IMR-90 (cell line): ENCODE measurements around the gene CDHR2. TPM values are rescaled to one million over a fixed set of nuclear protein-coding genes. Genes with fewer than 3 reads are reported as not detected.
A peak's percentile ranks its signal among the peaks of the same experiment; 100 is the strongest.

ENCODE experiments used
- ATAC-seq: fragments of 200-7000 bp; cut with Tn5 transposase; 2 replicates; pipeline ENCODE4 v1.9.1; 2020; ENCODE audit warnings: low read depth, mild to moderate bottlenecking, moderate library complexity
- BruUV-seq: library from RNA; stranded (reverse); fragments of 400-500 nt; replicated peaks from 2 replicates; lab custom pipeline; 2021; lab: Mats Ljungman, UMichigan
- CTCF ChIA-PET: fragments of 300-600 bp; formaldehyde crosslinking; extraction: SDS; loops from one replicate; lab custom pipeline; 2021; ENCODE audit warnings: antibody characterized with exemption; lab: Yijun Ruan, JAX
- POLR2A ChIA-PET: fragments of 300-600 bp; sonication (Branson Sonifier 250); formaldehyde crosslinking; loops from one replicate; lab custom pipeline; 2022; ENCODE audit warnings: antibody characterized with exemption; ENCODE audit not compliant: unreplicated experiment; lab: Charles Lee
- DNase-seq: peaks from one replicate; pipeline ENCODE4 v3.0.0; 2013
- H2AFZ ChIP-seq: replicated peaks from 2 replicates; pipeline ENCODE3; 2013; ENCODE audit warnings: low read length, mild to moderate bottlenecking; ENCODE audit not compliant: poor library complexity
- H2AK5ac ChIP-seq: 2 replicates; pipeline ENCODE4 v1.6.1; 2013; ENCODE audit warnings: low read depth, low read length, inconsistent platforms
- H2AK9ac ChIP-seq: replicated peaks from 2 replicates; pipeline ENCODE3; 2013; ENCODE audit warnings: mild to moderate bottlenecking, low read depth, low read length, moderate library complexity; ENCODE audit not compliant: poor library complexity
- H2BK120ac ChIP-seq: 2 replicates; pipeline ENCODE4 v1.6.1; 2013; ENCODE audit warnings: low read depth, low read length, inconsistent platforms
- H2BK15ac ChIP-seq: 3 replicates; pipeline ENCODE4 v1.6.1; 2013; ENCODE audit warnings: low read depth, low read length, inconsistent platforms
- H2BK20ac ChIP-seq: 2 replicates; pipeline ENCODE4 v1.6.1; 2013; ENCODE audit warnings: low read depth, mild to moderate bottlenecking, inconsistent platforms, low read length, moderate library complexity
- H2BK5ac ChIP-seq: 2 replicates; pipeline ENCODE4 v1.6.1; 2013; ENCODE audit warnings: mild to moderate bottlenecking, low read depth, low read length, inconsistent platforms; ENCODE audit not compliant: poor library complexity, severe bottlenecking
- H3K14ac ChIP-seq: replicated peaks from 2 replicates; pipeline ENCODE4 v1.6.1; 2013; ENCODE audit warnings: low read depth, low read length, inconsistent platforms
- H3K18ac ChIP-seq: 2 replicates; pipeline ENCODE4 v1.6.1; 2013; ENCODE audit warnings: low read depth, low read length, control low read depth
- H3K23ac ChIP-seq: 2 replicates; pipeline ENCODE4 v1.6.1; 2013; ENCODE audit warnings: low read depth, low read length, inconsistent platforms
- H3K27ac ChIP-seq: 2 replicates; pipeline ENCODE4 v1.5.1; 2013; ENCODE audit warnings: mild to moderate bottlenecking, control low read depth, low read length; ENCODE audit not compliant: insufficient read depth
- H3K27me3 ChIP-seq: 2 replicates; pipeline ENCODE4 v1.6.1; 2013; ENCODE audit warnings: low read length; ENCODE audit not compliant: control insufficient read depth, insufficient read depth
- H3K36me3 ChIP-seq: 2 replicates; pipeline ENCODE4 v1.6.1; 2013; ENCODE audit warnings: low read length, mixed read lengths; ENCODE audit not compliant: control insufficient read depth, insufficient read depth
- H3K4ac ChIP-seq: 2 replicates; pipeline ENCODE4 v1.6.1; 2013; ENCODE audit warnings: low read depth, low read length, inconsistent platforms
- H3K4me1 ChIP-seq: 2 replicates; pipeline ENCODE4 v1.6.1; 2013; ENCODE audit warnings: low read length, mixed read lengths; ENCODE audit not compliant: control insufficient read depth, insufficient read depth
- H3K4me2 ChIP-seq: 2 replicates; pipeline ENCODE4 v1.6.1; 2013; ENCODE audit warnings: low read depth, mild to moderate bottlenecking, control low read depth, low read length, moderate library complexity
- H3K4me3 ChIP-seq: 2 replicates; pipeline ENCODE4 v1.5.1; 2013; ENCODE audit warnings: low read depth, mild to moderate bottlenecking, control low read depth, low read length, moderate library complexity; ENCODE audit not compliant: insufficient read depth
- H3K56ac ChIP-seq: 2 replicates; pipeline ENCODE4 v1.6.1; 2013; ENCODE audit warnings: low read length, inconsistent platforms; ENCODE audit not compliant: insufficient read depth; ENCODE audit errors: extremely low read depth
- H3K79me1 ChIP-seq, 2 experiments: 2 replicates each; pipeline ENCODE4 v1.6.1; 2013; ENCODE audit warnings: low read length in 2 of 2, inconsistent platforms in 1 of 2, low read depth in 1 of 2
- H3K9ac ChIP-seq: 2 replicates; pipeline ENCODE4 v1.6.1; 2013; ENCODE audit warnings: low read depth, low read length, control low read depth
- H3K9me1 ChIP-seq: 2 replicates; pipeline ENCODE4 v1.6.1; 2013; ENCODE audit warnings: low read length, inconsistent platforms; ENCODE audit not compliant: insufficient read depth
- H3K9me3 ChIP-seq: 2 replicates; pipeline ENCODE4 v1.6.1; 2013; ENCODE audit warnings: low read length; ENCODE audit not compliant: control insufficient read depth, insufficient read depth
- H4K20me1 ChIP-seq: 2 replicates; pipeline ENCODE4 v1.6.1; 2013; ENCODE audit warnings: low read length, inconsistent platforms; ENCODE audit not compliant: insufficient read depth
- H4K5ac ChIP-seq: 2 replicates; pipeline ENCODE4 v1.6.1; 2013; ENCODE audit warnings: mild to moderate bottlenecking, low read depth, low read length, control low read depth
- H4K8ac ChIP-seq, 2 experiments: 2 replicates each; pipeline ENCODE4 v1.6.1; 2013; ENCODE audit warnings: low read depth in 2 of 2, low read length in 2 of 2, control low read depth in 1 of 2, inconsistent platforms in 1 of 2
- H4K91ac ChIP-seq: 2 replicates; pipeline ENCODE4 v1.6.1; 2013; ENCODE audit warnings: low read depth, low read length, inconsistent platforms; ENCODE audit not compliant: insufficient read depth
- BHLHE40 ChIP-seq: fragments of 150-350 bp; IDR thresholded peaks from 2 replicates; pipeline ENCODE4 v1.6.1; 2016; ENCODE audit warnings: mild to moderate bottlenecking, low read depth, low read length
- MAZ ChIP-seq: IDR thresholded peaks from 2 replicates; pipeline ENCODE4 v1.6.1; 2012; ENCODE audit warnings: low read depth, mild to moderate bottlenecking, low read length, improper control_type of control experiment, moderate library complexity, borderline replicate concordance
- NFE2L2 ChIP-seq: fragments of 150-350 bp; IDR thresholded peaks from 2 replicates; pipeline ENCODE4 v1.6.1; 2016; ENCODE audit warnings: low read depth, mild to moderate bottlenecking, low read length
- WGBS, 2 experiments: methylation state at CpG; one replicate each; pipeline versions ENCODE4 v1.1.5 to v1.1.7; 2013; ENCODE audit warnings: missing lambda C conversion rate in 2 of 2; ENCODE audit not compliant: insufficient read length in 1 of 2; ENCODE audit errors: extremely low coverage in 2 of 2; 5-methylcytosine and 5-hydroxymethylcytosine counted together
- dilution Hi-C: fragments of 300-500 bp; cut with HindIII; formaldehyde crosslinking; loops from one replicate; pipeline ENCODE4 v1.14.3; 2018; ENCODE audit warnings: low sequenced_read_pairs; ENCODE audit not compliant: unreplicated experiment
- in situ Hi-C: fragments of 300-500 bp; cut with MboI; formaldehyde crosslinking; loops from 3 replicates; pipeline ENCODE4 v1.14.3; 2019; ENCODE audit warnings: low sequenced_read_pairs, inconsistent platforms, mixed read lengths
- intact Hi-C: fragments of 100-400 bp; cut with micrococcal nuclease; formaldehyde crosslinking; loops from 2 replicates; pipeline ENCODE4 v1.10.0; 2022
- polyA plus RNA-seq, 3 experiments: library from polyadenylated mRNA; depleted of rRNA; stranded (reverse); fragments of >200 nt; gene quantifications; 2 replicates each; pipeline ENCODE4 v1.2.3, GENCODE V29; 2012; ENCODE audit warnings: low replicate concordance in 1 of 3
- total RNA-seq: library from RNA; depleted of rRNA; stranded (reverse); fragments of >200 nt; gene quantifications from 2 replicates; pipeline ENCODE4 v1.2.3, GENCODE V29; 2012

Gene CDHR2
- total and polyA plus RNA-seq, 2 of the 4 experiments (the other 2 are of a cell fraction) = not detected

DNA sequence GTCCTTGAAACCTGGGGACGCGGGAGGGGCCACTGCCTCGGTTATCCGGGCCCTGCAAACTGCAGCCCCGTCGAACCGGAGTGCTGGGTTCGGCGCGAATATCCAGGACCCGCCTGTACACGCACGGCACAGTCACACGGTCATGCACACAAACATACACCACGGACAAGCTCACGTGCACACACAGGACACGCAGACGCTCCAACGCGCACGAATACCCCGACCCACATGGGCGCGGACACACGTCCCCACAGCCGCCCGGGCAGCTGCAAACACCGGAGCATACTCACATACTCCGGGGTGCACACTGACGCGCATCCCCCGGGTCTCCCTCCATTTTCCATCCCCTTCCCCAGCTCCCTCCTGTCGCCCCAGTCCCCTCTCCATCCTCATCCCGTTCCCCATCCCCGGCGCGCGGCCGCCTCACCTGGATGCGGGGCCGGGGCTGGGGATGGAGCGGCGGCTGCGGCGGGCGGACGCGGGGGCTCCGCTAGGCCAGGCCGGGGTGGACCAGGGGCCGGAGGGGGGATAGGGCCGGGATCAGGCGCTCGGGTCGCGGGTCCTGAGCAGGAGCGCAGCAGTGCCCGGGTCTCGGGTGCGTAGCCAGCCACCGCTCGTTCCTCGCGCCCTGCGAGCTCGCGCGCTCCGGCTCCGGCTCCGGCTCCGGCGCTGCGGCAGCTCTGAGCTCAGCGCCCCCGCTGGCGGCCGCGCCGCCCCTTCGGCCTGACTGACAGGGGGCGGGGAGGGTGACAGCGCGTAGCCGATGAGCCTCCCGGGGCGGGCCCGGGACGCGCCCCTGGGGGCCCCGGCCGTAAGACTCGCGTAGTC is 80.9 kb downstream of the CDHR2 start, which contains the start of the genes EIF4E1B and SNCB:
TSS of gene EIF4E1B (plus strand) at position 823 of the 828 bp plus-strand sequence. CDS start 12,113 bp downstream, outside the sequence.
TSS of gene SNCB (minus strand) at position 682 of the 828 bp plus-strand sequence. CDS start 880 bp downstream, outside the sequence.
- H2BK120ac ChIP-seq = no peak within 1 kb of the TSS
- WGBS, 2 experiments = 1% methylated on average over 43 of the region's 94 CpGs; no CpG with 5 or more reads in 1 of the 2 experiments
- DNase-seq (no peak), ATAC-seq (peak; percentile 94)
- peak within 1 kb of the TSS; percentile 35; the same call in 1 of the 2 replicates for H3K23ac ChIP-seq
- dilution Hi-C loops = no loop called here
- in situ Hi-C loops = loop anchor here (10.0 kb wide), 1 partner anchor 55 kb away; no protein-coding TSS in a partner anchor
- H2BK15ac ChIP-seq = no peak within 1 kb of the TSS
- H3K4ac ChIP-seq = no peak within 1 kb of the TSS
- H2AK9ac ChIP-seq = peak within 1 kb of the TSS; percentile 55
- H3K14ac ChIP-seq = no peak within 1 kb of the TSS; the same call in 1 of the 2 replicates
- ChIA-PET POLR2A (interaction anchor here (0.6 kb wide), 1 partner anchor 233 kb away, joined by 3 read pairs; no protein-coding TSS in a partner anchor), CTCF (interaction anchor here (0.6 to 1.9 kb wide), 5 partner anchors 17 to 1607 kb away, joined by 3 to 7 read pairs (median 4); partner anchors contain the start of gene TSPAN17)
- no peak within 1 kb of the TSS for H3K27ac ChIP-seq
- peaks cover 2% of the 10 kb centered on the region; the same call in 1 of the 2 replicates for H3K4me1 ChIP-seq
- H2BK5ac ChIP-seq = no peak within 1 kb of the TSS
- H4K91ac ChIP-seq = no peak within 1 kb of the TSS
- H3K79me1 ChIP-seq = no peaks in the 10 kb centered on the region
- H3K4me2 ChIP-seq = peak within 1 kb of the TSS; percentile 87
- no peak for TF ChIP-seq NFE2L2
- TF ChIP-seq MAZ = peak; percentile 48; the same call in 1 of the 2 replicates
- no peak for TF ChIP-seq BHLHE40
- intact Hi-C loops = no loop called here
- H3K4me3 ChIP-seq = peak within 1 kb of the TSS; percentile 26
- no TSS peak for BruUV-seq
- H4K5ac ChIP-seq = no peak within 1 kb of the TSS
- H3K9ac ChIP-seq = no peak within 1 kb of the TSS
- no peak within 1 kb of the TSS for H4K8ac ChIP-seq
- no peak within 1 kb of the TSS for H3K56ac ChIP-seq
- no peak within 1 kb of the TSS for H2BK20ac ChIP-seq
- no peak within 1 kb of the TSS for H2AK5ac ChIP-seq
- no peaks in the 10 kb centered on the region for H3K9me3 ChIP-seq
- no peak within 1 kb of the TSS for H3K18ac ChIP-seq
- no peaks in the 10 kb centered on the region; the same call in 1 of the 2 replicates for H4K20me1 ChIP-seq
- H3K9me1 ChIP-seq = peaks cover 3% of the 10 kb centered on the region; the same call in 1 of the 2 replicates
- peaks cover 73% of the 10 kb centered on the region for H3K27me3 ChIP-seq
- H3K36me3 ChIP-seq = no peaks in the 10 kb centered on the region
- peak within 1 kb of the TSS; percentile 82 for H2AFZ ChIP-seq
